Panc1 (cell line): ENCODE results near the gene UGT1A3. TPM values are rescaled to one million over a fixed set of nuclear protein-coding genes. Genes with fewer than 3 reads are reported as not detected.

Source experiments
- ATAC-seq: fragments of 200-7000 bp; cut with Tn5 transposase; 2 replicates; pipeline ENCODE4 v1.9.1; 2020; ENCODE audit warnings: mild to moderate bottlenecking, moderate library complexity
- BruUV-seq: library from RNA; stranded (reverse); fragments of 400-500 nt; replicated peaks from 2 replicates; lab custom pipeline; 2021; lab: Mats Ljungman, UMichigan
- CTCF ChIA-PET: fragments of 300-600 bp; sonication (Branson Sonifier 250); formaldehyde crosslinking; loops from one replicate; lab custom pipeline; 2022; ENCODE audit warnings: antibody characterized with exemption; lab: Charles Lee
- POLR2A ChIA-PET: fragments of 300-600 bp; sonication (Branson Sonifier 250); formaldehyde crosslinking; loops from one replicate; lab custom pipeline; 2022; ENCODE audit warnings: antibody characterized with exemption; lab: Charles Lee
- DNase-seq: peaks from one replicate; pipeline ENCODE4 v3.0.0-alpha.2; 2010; ENCODE audit warnings: low read depth, low spot score
- H3K27ac ChIP-seq: 2 replicates; pipeline ENCODE4 v1.5.1; 2011; ENCODE audit warnings: mild to moderate bottlenecking, low read length, inconsistent platforms
- H3K27me3 ChIP-seq: fragments of 200-500 bp; sonication (Bioruptor generic); 2 replicates; pipeline ENCODE4 v1.6.0; 2014; ENCODE audit warnings: low read length, inconsistent platforms; ENCODE audit not compliant: control insufficient read depth, insufficient read depth
- H3K36me3 ChIP-seq: fragments of 200-500 bp; sonication (Bioruptor generic); 2 replicates; pipeline ENCODE4 v1.5.1; 2014; ENCODE audit warnings: inconsistent platforms, mild to moderate bottlenecking, low read length, moderate library complexity; ENCODE audit not compliant: control insufficient read depth, insufficient read depth
- H3K4me1 ChIP-seq: 2 replicates; pipeline ENCODE4 v1.5.1; 2011; ENCODE audit warnings: inconsistent platforms, mild to moderate bottlenecking, low read length, moderate library complexity; ENCODE audit not compliant: control insufficient read depth, insufficient read depth
- H3K4me3 ChIP-seq, 2 experiments: 2 replicates each; pipeline ENCODE4 v1.5.1; 2011 to 2012; ENCODE audit warnings: low read depth in 2 of 2, low read length in 2 of 2, mild to moderate bottlenecking in 2 of 2, inconsistent platforms in 1 of 2, moderate library complexity in 1 of 2
- H3K9me3 ChIP-seq: fragments of 200-500 bp; sonication (Bioruptor generic); 2 replicates; pipeline ENCODE4 v1.5.1; 2014; ENCODE audit warnings: low read depth, mild to moderate bottlenecking, inconsistent platforms, low read length, moderate library complexity; ENCODE audit not compliant: control insufficient read depth, insufficient read depth
- POLR2AphosphoS5 ChIP-seq: IDR thresholded peaks from 2 replicates; pipeline ENCODE4 v1.6.1; 2012; ENCODE audit warnings: mild to moderate bottlenecking, low read depth, low read length, moderate library complexity
- SIN3A ChIP-seq: IDR thresholded peaks from 2 replicates; pipeline ENCODE4 v1.6.1; 2012; ENCODE audit warnings: low read depth, mild to moderate bottlenecking, low read length, moderate library complexity, borderline replicate concordance; ENCODE audit not compliant: insufficient read depth
- TCF7L2 ChIP-seq: IDR thresholded peaks from 2 replicates; pipeline ENCODE4 v1.6.1; 2011; ENCODE audit warnings: mild to moderate bottlenecking, low read depth, low read length, inconsistent platforms
- in situ Hi-C: cut with HindIII; loops from 2 replicates; pipeline ENCODE4 v1.10.0; 2016; ENCODE audit warnings: low sequenced_read_pairs, low pct_unique_long_range_greater_than_20kb
- intact Hi-C: fragments of 100-400 bp; cut with micrococcal nuclease; formaldehyde crosslinking; loops from one replicate; pipeline ENCODE4 v1.10.0; 2022; ENCODE audit not compliant: unreplicated experiment
- total RNA-seq: library from RNA; stranded (reverse); gene quantifications from one replicate; pipeline ENCODE4 v1.2.1, GENCODE V29; 2021; ENCODE audit not compliant: unreplicated experiment
- TF ChIP-seq, protein P1 (sequence below), 2 experiments: IDR thresholded peaks; 2 replicates each; pipeline ENCODE4 v1.6.1; 2011 to 2012; ENCODE audit warnings: low read depth in 2 of 2, control low read depth in 1 of 2, low read length in 1 of 2, mild to moderate bottlenecking in 1 of 2, moderate library complexity in 1 of 2; ENCODE audit not compliant: insufficient read depth in 1 of 2
- TF ChIP-seq, protein P2 (sequence below): fragments of 450-650 bp; IDR thresholded peaks from 2 replicates; pipeline ENCODE4 v1.5.1; 2017; ENCODE audit warnings: mild to moderate bottlenecking

UGT1A3 gene
- total RNA-seq, 1 experiment from 2014 or later = not detected

DNA sequence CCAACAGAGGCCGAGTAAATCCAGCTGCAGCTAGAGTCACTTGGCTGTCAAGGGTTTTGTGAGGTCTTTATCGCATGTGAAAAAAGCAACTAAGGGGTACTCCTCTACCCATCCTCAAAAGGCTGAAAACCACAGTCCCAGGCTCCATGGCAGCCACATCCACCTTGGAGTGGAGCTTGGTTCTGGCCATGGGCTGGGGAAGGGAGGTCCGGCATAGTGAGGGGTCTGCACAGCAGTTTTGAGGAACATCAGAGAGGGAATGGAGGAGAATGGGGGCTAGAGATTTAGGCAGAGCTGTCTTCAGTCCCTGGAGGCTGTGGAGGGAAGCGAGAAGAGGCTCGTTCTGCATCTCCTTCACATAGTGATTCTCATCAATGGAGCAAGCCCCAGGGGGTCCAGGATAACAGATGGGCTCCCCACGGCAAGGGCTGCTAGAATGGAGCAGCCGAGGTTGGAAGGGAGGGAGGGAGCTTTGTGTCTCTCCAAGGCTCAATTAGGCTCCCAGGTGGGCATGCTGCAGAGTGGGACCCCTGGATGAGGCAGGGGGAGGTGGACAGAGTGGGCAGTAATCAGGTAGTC is 70.3 kb downstream of the UGT1A3 start:
- Histone ChIP-seq H3K27me3 (no peaks in the 10 kb centered on the region), H3K4me1 (no peaks in the 10 kb centered on the region), H3K27ac (no peak overlapping the region), H3K36me3 (no peaks in the 10 kb centered on the region), H3K9me3 (no peaks in the 10 kb centered on the region), H3K4me3 (no peak overlapping the region)
- in situ Hi-C loops (no loop called here), intact Hi-C loops (no loop called here)
- BruUV-seq = no TSS peak
- CTCF ChIA-PET = no interaction called here
- POLR2A ChIA-PET = no interaction called here
- no peak for ATAC-seq
- DNase-seq = no peak
- TF ChIP-seq SIN3A = no peak
- no peak for TF ChIP-seq TCF7L2
- TF ChIP-seq, protein P1, sequence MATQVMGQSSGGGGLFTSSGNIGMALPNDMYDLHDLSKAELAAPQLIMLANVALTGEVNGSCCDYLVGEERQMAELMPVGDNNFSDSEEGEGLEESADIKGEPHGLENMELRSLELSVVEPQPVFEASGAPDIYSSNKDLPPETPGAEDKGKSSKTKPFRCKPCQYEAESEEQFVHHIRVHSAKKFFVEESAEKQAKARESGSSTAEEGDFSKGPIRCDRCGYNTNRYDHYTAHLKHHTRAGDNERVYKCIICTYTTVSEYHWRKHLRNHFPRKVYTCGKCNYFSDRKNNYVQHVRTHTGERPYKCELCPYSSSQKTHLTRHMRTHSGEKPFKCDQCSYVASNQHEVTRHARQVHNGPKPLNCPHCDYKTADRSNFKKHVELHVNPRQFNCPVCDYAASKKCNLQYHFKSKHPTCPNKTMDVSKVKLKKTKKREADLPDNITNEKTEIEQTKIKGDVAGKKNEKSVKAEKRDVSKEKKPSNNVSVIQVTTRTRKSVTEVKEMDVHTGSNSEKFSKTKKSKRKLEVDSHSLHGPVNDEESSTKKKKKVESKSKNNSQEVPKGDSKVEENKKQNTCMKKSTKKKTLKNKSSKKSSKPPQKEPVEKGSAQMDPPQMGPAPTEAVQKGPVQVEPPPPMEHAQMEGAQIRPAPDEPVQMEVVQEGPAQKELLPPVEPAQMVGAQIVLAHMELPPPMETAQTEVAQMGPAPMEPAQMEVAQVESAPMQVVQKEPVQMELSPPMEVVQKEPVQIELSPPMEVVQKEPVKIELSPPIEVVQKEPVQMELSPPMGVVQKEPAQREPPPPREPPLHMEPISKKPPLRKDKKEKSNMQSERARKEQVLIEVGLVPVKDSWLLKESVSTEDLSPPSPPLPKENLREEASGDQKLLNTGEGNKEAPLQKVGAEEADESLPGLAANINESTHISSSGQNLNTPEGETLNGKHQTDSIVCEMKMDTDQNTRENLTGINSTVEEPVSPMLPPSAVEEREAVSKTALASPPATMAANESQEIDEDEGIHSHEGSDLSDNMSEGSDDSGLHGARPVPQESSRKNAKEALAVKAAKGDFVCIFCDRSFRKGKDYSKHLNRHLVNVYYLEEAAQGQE (IDR thresholded peaks at IDR 0.05; ENCODE audit: insufficient read depth in 1 of 2, low read depth in 2 of 2, low read length in 1 of 2) = no peak
- TF ChIP-seq, protein P2, sequence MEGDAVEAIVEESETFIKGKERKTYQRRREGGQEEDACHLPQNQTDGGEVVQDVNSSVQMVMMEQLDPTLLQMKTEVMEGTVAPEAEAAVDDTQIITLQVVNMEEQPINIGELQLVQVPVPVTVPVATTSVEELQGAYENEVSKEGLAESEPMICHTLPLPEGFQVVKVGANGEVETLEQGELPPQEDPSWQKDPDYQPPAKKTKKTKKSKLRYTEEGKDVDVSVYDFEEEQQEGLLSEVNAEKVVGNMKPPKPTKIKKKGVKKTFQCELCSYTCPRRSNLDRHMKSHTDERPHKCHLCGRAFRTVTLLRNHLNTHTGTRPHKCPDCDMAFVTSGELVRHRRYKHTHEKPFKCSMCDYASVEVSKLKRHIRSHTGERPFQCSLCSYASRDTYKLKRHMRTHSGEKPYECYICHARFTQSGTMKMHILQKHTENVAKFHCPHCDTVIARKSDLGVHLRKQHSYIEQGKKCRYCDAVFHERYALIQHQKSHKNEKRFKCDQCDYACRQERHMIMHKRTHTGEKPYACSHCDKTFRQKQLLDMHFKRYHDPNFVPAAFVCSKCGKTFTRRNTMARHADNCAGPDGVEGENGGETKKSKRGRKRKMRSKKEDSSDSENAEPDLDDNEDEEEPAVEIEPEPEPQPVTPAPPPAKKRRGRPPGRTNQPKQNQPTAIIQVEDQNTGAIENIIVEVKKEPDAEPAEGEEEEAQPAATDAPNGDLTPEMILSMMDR = no peak
- TF ChIP-seq POLR2AphosphoS5 = no peak

DNA sequence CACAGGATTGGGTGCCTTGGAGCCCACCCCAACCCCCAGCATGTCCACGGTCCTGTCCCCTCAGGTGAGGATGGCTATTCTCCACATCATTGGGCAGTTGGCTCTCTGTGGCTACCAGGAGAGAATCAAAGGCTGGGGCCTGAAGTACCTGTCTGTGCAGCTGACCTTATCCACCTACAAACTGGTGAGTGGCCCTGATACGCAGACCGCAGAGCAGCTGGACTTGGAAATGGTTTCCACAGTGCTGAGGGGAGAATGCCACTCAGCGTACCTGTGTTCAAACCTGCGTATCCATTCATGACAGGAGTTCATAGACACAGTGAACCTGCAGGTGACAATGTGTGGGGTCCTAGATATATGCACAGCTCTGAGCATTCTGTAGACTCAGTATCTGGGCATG is 70.9 kb downstream of the UGT1A3 start:
- no TSS peak for BruUV-seq
- no peaks in the 10 kb centered on the region for H3K27me3 ChIP-seq
- H3K36me3 ChIP-seq = no peaks in the 10 kb centered on the region
- TF ChIP-seq, protein P1 (IDR thresholded peaks at IDR 0.05; ENCODE audit: insufficient read depth in 1 of 2, low read depth in 2 of 2, low read length in 1 of 2) = no peak
- no peak for TF ChIP-seq TCF7L2
- TF ChIP-seq, protein P2 = no peak
- no peak for TF ChIP-seq POLR2AphosphoS5
- TF ChIP-seq SIN3A = no peak
- POLR2A ChIA-PET = no interaction called here
- DNase-seq = no peak
- H3K4me3 ChIP-seq = no peak overlapping the region
- no peak for ATAC-seq
- in situ Hi-C loops (no loop called here), intact Hi-C loops (no loop called here)
- no peaks in the 10 kb centered on the region for H3K9me3 ChIP-seq
- no peaks in the 10 kb centered on the region for H3K4me1 ChIP-seq
- no peak overlapping the region for H3K27ac ChIP-seq
- CTCF ChIA-PET = no interaction called here
